Testis (tissue), 3 donors: Measurements from ENCODE around the gene PRKAR1B. TPM values are rescaled to one million over a fixed set of nuclear protein-coding genes. Genes with fewer than 3 reads are reported as not detected.

Source experiments
- DNase-seq: peaks from one replicate; pipeline ENCODE4 v3.0.0-alpha.2; 2019
- H3K27ac ChIP-seq, 2 donors: fragments of 200-600 bp; sonication (generic); one replicate each; pipeline ENCODE4 v1.5.1; 2019
- H3K27me3 ChIP-seq: fragments of 200-600 bp; sonication (generic); one replicate; pipeline ENCODE4 v1.5.1; 2019
- H3K36me3 ChIP-seq: fragments of 200-600 bp; sonication (generic); one replicate; pipeline ENCODE4 v1.5.1; 2017; ENCODE audit warnings: low read depth; ENCODE audit errors: missing control alignments
- H3K4me1 ChIP-seq: fragments of 200-600 bp; sonication (generic); one replicate; pipeline ENCODE4 v1.5.1; 2019
- H3K4me3 ChIP-seq, 2 donors: fragments of 200-600 bp; sonication (generic); one replicate each; pipeline ENCODE4 v1.5.1; 2017 to 2019
- H3K9me3 ChIP-seq: fragments of 200-600 bp; sonication (generic); one replicate; pipeline ENCODE4 v1.5.1; 2017
- POLR2A ChIP-seq: fragments of 450-650 bp; IDR thresholded peaks from one replicate; pipeline ENCODE4 v1.6.1; 2017; ENCODE audit warnings: antibody characterized with exemption, mild to moderate bottlenecking, moderate library complexity
- WGBS, 2 donors: methylation state at CpG; one replicate each; pipeline ENCODE4 v1.1.5; 2018; 5-methylcytosine and 5-hydroxymethylcytosine counted together
- intact Hi-C: fragments of 100-400 bp; cut with DNase I; formaldehyde crosslinking; loops from one replicate; pipeline ENCODE4 v1.15.1; 2023; ENCODE audit warnings: low total_unique reads
- polyA plus RNA-seq: library from polyadenylated mRNA; stranded (reverse); fragments of 350-450 nt; fragmentation: Illumina TruSeq; extraction: RNeasy Lipid Tissue Mini Kit (QIAGEN cat#74804); gene quantifications from one replicate; pipeline ENCODE4 v1.2.3, GENCODE V29; 2014; ENCODE audit warnings: low read depth, low replicate concordance; ENCODE audit not compliant: insufficient read depth
- total RNA-seq, 2 donors: library from RNA; depleted of rRNA; stranded (reverse); fragments of >200 nt; gene quantifications; one replicate each; pipeline ENCODE4 v1.2.3, GENCODE V29; 2016
- TF ChIP-seq, protein P1 (sequence below), 3 experiments: fragments of 450-650 bp in 2 of 3; fragments of 200-600 bp in 1 of 3; sonication (generic) in 1 of 3; IDR thresholded peaks; one replicate each; pipeline ENCODE4 v1.5.1; 2016 to 2019; ENCODE audit warnings: antibody characterized with exemption in 3 of 3, mild to moderate bottlenecking in 2 of 3, moderate library complexity in 1 of 3

PRKAR1B gene
- total and polyA plus RNA-seq, 3 donors from 2014 or later: 27.8 to 35.7 (median 31.3) TPM

- WGBS, 2 donors: 83 to 88% methylated on average over 3 of the region's 3 CpGs
These were observed 5.5 kb upstream of the PRKAR1B start for GRCh38 chr7:732556-732955.

DNA sequence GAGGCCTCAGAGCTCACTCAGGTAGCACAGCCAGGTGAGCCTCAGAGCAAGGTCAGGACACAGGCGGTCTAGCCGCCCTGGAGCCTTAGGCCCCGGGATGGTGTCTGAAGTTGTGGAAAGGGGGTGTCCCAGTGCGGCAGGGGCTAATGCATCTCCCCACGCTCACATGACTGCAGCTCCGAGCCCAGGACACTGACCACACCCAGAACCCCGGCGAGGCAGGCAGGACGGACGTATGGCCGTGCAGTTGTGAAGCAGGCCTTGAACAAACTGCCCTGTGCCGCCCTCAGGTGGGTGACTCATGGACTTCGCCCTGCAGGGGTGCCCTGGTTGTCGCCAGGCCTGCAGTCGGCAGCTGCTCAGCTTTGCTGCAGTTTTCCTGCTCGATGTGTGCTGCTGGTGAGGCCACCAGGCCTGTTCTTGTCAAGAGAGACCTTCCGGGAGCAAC, 5.0 kb upstream of the PRKAR1B start:
- H3K27ac ChIP-seq: no peak overlapping the region
- intact Hi-C loops: no loop called here
- no peak for TF ChIP-seq POLR2A
- TF ChIP-seq, protein P1, sequence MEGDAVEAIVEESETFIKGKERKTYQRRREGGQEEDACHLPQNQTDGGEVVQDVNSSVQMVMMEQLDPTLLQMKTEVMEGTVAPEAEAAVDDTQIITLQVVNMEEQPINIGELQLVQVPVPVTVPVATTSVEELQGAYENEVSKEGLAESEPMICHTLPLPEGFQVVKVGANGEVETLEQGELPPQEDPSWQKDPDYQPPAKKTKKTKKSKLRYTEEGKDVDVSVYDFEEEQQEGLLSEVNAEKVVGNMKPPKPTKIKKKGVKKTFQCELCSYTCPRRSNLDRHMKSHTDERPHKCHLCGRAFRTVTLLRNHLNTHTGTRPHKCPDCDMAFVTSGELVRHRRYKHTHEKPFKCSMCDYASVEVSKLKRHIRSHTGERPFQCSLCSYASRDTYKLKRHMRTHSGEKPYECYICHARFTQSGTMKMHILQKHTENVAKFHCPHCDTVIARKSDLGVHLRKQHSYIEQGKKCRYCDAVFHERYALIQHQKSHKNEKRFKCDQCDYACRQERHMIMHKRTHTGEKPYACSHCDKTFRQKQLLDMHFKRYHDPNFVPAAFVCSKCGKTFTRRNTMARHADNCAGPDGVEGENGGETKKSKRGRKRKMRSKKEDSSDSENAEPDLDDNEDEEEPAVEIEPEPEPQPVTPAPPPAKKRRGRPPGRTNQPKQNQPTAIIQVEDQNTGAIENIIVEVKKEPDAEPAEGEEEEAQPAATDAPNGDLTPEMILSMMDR (IDR thresholded peaks at IDR 0.05): peak in 1 of 3 experiments; percentile 16
- no peaks in the 10 kb centered on the region for H3K36me3 ChIP-seq
- no peaks in the 10 kb centered on the region for H3K27me3 ChIP-seq
- DNase-seq: peak; percentile 77
- no peak overlapping the region for H3K4me3 ChIP-seq
- H3K9me3 ChIP-seq: no peaks in the 10 kb centered on the region
- WGBS, 2 donors: 76 to 91% methylated on average over 7 to 17 of the region's 17 CpGs
- peaks cover 15% of the 10 kb centered on the region for H3K4me1 ChIP-seq

More at GRCh38 chr7:732556-732955, 5.5 kb upstream of the PRKAR1B start:
- no peak overlapping the region for H3K27ac ChIP-seq
- no peaks in the 10 kb centered on the region for H3K27me3 ChIP-seq
- TF ChIP-seq, protein P1 (IDR thresholded peaks at IDR 0.05): no peak
- no peak for TF ChIP-seq POLR2A
- H3K9me3 ChIP-seq: no peaks in the 10 kb centered on the region
- no peak overlapping the region for H3K4me3 ChIP-seq
- intact Hi-C loops: no loop called here
- no peak for DNase-seq
- peaks cover 14% of the 10 kb centered on the region for H3K4me1 ChIP-seq
- H3K36me3 ChIP-seq: no peaks in the 10 kb centered on the region

DNA sequence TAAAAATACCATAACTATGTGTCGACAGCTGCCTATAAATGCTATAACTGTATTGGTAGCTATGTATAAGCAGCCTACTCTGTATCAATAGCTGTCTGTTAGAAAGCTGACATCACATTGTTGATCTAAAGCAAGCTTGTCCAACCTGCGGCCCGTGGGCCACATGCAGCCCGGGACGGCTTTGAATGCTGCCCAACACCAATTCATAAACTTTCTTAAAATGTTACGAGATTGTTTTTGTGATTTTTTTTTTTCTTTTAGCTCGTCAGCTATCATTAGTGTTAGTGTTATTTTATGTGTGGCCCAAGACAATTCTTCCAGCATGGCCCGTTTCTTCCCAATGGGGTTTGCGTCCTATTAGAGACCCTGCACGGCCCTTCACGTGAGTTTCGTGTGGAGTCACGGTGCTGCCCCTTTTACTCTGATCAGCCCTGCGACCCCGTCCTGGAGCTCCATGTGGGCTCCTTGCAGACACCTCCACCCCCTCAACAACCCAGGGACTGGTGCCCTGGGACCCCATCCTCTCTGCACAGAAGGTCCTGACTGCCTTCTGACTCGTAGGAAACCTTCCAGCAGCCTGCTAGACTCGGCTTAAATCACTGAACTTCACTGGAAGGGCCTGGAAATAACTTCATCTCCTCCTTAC, 4.5 kb upstream of the PRKAR1B start:
- H3K4me3 ChIP-seq: no peak overlapping the region
- TF ChIP-seq POLR2A: no peak
- TF ChIP-seq, protein P1 (IDR thresholded peaks at IDR 0.05): no peak
- WGBS, 2 donors: 91 to 92% methylated on average over 17 of the region's 17 CpGs
- intact Hi-C loops: no loop called here
- H3K9me3 ChIP-seq: no peaks in the 10 kb centered on the region
- no peaks in the 10 kb centered on the region for H3K27me3 ChIP-seq
- DNase-seq: no peak
- H3K27ac ChIP-seq: no peak overlapping the region
- no peaks in the 10 kb centered on the region for H3K36me3 ChIP-seq
- H3K4me1 ChIP-seq: peaks cover 15% of the 10 kb centered on the region

GRCh38 chr7:730501-731439, 3.7 kb upstream of the PRKAR1B start:
- intact Hi-C loops: no loop called here
- no peak for TF ChIP-seq POLR2A
- TF ChIP-seq, protein P1 (IDR thresholded peaks at IDR 0.05): no peak
- Histone ChIP-seq H3K9me3 (no peaks in the 10 kb centered on the region), H3K4me1 (peaks cover 21% of the 10 kb centered on the region), H3K4me3 (no peak overlapping the region), H3K36me3 (no peaks in the 10 kb centered on the region), H3K27ac (no peak overlapping the region), H3K27me3 (no peaks in the 10 kb centered on the region)
- no peak for DNase-seq
- WGBS, 2 donors: 76 to 82% methylated on average over 9 to 21 of the region's 23 CpGs
